Left renal cortex interstitium (tissue), 4 donors: Measurements from ENCODE around the gene UGT8. TPM values are rescaled to one million over a fixed set of nuclear protein-coding genes. Genes with fewer than 3 reads are reported as not detected.
"Not testable (repeated sequence)": the region's sequence is repeated elsewhere in the genome, so short reads cannot be mapped to it uniquely, and the experiment has no call there.

Experiments used
- DNase-seq, 4 donors: peaks; one replicate each; pipeline ENCODE4 v3.0.0-alpha.2; 2013; ENCODE audit warnings: low read depth in 4 of 4, low spot score in 2 of 4, missing footprints in 1 of 4
- polyA plus RNA-seq, 4 donors: library from polyadenylated mRNA; unstranded; fragments of 120-200 nt; gene quantifications; one replicate each; pipeline ENCODE4 v1.2.1, GENCODE V29; 2013; ENCODE audit not compliant: insufficient read length in 4 of 4

UGT8 gene, protein sequence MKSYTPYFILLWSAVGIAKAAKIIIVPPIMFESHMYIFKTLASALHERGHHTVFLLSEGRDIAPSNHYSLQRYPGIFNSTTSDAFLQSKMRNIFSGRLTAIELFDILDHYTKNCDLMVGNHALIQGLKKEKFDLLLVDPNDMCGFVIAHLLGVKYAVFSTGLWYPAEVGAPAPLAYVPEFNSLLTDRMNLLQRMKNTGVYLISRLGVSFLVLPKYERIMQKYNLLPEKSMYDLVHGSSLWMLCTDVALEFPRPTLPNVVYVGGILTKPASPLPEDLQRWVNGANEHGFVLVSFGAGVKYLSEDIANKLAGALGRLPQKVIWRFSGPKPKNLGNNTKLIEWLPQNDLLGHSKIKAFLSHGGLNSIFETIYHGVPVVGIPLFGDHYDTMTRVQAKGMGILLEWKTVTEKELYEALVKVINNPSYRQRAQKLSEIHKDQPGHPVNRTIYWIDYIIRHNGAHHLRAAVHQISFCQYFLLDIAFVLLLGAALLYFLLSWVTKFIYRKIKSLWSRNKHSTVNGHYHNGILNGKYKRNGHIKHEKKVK
- 10 to 100 TPM; 43.7 to 65.4 (median 54.9) TPM for polyA plus RNA-seq

DNA sequence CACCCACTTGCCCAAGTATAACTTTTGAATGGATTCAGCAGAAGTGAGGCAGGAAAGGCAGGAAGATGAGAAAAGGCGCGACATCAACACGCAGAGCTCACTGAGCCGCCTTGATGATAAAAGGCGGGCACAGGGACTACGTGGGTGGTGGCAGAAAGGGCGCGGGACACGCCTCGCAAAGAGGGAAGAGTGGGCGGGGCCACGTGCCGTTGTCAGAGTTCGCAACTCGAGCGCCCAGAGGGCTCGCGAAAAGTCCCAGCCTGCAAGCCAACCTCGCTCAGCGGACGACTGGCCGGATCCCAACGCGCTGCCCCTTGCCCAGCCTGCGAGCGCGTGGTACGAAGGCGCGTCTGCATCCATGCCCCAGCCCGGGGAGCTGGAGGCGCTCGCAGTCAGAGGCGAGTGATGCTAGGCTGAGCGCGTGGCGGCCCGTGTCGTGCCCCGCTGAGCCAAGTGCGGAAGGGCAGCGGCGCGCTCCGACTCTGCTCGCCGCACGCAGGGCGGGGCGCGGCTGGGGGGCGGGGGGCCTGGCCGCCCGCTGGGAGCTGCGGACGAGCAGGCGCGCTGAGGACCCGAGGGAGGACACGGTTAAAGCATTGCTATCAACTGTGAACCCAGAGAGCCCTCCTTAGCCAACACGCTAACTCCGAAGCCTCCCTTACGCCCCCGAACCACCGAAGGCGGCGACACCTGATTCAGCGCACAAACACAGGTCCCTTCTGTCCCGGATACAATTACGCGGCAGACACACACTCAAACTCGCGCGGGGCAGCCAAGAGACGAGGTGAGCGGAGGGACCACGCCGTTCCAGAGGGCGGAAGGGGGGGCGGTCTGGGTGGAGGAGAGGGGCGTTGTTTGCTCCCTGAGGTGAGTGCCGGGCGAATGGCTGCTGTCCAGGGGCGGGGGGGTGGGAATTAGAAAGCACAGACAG is at the start of gene UGT8:
UGT8 (plus strand) TSS at position 617 of the 931 bp plus-strand sequence. CDS start 24,074 bp downstream, outside the sequence.
- DNase-seq, result peak in 1 of 4 donors; percentile 61

DNA sequence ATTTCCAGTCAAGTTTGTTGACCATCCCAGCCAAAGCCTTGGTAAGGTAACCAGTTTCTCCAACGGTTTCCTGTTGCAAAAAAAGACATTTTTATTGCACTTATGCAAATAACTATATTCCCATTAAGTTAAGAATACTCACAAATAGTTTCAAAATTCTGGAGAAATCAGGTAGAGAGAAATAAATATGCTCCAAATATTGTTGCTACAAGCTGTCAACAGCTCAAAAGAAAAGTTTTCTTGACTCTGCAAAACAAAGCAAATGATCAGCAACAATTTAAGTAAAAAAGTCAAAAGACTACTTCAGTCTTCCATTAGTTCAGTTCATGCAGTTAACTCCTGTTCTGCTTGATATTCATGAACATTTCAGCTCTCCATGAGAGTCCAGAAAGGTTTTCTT is 49.0 kb upstream of the UGT8 start:
- DNase-seq, result no peak

DNA sequence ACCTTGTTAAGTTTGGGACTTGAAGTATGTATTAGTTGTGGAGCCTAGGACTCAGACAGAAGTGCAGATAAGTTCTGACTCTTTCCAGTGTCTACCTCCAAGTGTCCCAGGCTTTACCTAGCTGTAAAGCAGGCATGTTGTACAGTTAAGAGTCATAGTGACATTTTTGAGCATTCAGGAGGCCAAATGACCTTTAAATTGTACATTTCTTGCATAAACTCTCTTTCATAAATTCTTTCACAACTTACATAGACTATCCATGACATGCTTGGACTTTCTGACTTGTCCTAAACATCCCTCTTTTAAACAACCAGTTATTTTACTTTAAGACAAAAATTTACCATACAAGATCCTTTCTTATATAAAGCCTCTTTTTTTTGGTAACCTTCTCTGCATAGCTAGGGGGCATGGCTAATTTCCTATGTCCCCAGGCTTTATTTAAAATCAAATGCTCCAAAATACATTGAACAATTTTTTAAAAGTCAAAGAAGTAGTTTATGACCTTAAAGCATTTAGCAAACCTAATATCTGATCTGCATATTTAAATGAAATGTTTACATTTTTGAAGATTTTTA is 40.1 kb upstream of the UGT8 start:
- DNase-seq, result no peak

DNA sequence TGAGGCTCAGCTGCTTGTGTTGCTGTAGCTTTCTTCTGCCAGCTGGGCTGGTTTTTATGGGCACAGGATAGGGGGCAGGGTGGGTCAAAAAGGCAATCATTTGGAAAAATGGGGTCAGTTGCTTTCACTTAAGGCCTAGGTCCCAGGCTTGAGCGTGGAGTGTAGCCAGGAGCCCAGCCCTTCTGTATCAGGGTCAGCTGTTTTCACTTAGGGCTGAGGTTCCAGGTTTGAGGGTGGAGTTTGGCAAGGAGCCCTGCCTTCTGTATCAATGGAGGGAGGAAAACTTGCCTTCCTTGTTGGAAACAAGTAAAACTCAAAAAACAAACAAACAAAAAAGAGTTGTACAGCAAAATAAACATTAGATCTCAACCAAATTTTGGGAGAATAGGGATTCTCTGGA is 37.0 kb upstream of the UGT8 start:
- DNase-seq, result no peak

DNA sequence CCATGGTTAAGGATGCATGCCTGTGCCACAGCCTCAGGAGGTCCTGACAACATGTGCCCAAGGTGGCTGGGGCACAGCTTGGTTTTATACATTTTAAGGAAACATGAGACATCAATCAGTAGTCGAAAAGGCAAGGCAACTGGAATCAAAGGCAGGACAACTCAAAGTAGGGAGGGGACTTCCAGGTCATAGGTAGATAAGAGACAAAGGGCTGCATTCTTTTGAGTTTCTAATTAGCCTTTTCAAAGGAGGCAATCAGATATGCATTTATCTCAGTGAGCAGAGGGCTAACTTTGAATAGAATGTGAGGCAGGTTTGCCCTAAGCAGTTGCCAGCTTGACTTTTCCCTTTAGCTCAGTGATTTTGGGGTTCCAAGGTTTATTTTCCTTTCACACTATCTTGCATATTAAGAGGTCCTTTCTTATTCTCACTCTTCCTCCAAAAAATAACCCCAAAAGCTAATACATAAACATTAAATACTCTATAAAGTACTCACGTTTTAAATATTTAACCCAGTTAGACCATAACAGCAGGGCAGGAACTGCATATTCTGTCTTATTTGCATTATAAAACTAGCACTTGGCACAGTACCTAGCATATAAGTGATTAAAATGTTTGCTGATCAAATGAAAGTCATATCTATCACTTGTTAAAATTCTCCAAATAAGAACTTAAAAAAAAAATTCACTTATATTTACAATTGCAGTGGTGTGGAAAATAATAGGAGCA is 36.3 kb upstream of the UGT8 start:
- DNase-seq, result no peak

DNA sequence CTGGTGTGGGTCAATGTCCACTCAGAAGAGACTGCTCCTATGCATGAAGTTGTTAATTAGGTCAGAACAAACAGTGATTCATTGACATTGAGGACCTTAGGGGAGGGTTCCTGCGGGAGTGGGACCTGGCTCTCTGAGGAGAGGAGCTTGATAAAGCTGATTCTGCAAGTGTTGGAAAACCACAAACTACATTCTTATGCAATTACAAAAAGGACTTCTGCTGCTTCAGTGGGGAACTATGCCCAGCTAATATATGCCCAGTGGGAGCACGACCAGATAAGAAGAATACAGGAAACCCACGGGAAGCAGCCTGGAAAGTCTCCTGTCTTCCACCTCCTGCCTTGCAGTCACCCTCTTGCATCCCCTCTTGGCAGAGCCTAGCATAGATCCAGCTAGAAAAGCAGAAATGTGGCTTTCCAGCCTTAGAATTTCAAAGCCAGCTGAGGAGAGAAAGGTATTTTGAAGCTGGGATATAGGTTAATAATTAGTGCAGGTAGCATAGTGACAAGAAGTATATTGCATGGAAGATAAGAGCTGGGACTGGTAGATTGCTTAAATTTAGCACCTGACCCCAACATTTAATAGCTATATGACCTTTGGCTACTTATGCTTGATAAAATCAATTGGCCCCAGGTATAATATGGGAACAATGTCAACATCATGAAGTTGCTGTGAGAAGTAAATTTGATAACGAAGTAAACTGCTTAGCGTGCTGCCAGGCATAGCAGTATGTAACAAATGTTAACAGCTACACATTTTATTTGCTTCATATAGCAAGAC is 34.9 kb upstream of the UGT8 start:
- no peak for DNase-seq

DNA sequence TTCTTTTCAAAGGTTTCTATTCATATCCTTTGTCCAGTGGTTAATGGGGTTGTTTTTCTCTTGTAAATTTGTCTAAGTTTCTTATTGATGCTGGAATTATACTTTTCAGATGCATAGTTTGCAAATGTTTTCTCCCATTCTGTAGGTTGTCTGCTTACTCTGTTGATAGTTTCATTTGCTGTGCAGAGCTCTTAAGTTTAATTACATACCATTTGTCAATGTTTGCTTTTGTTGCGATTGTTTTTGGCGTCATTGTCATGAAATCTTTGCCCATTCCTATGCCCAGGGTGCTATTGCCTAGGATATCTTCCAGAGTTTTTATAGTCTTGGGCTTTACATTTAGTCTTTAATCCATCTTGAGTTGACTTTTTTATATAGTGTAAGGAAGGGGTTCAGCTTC is 21.2 kb upstream of the UGT8 start:
- DNase-seq, result no peak

DNA sequence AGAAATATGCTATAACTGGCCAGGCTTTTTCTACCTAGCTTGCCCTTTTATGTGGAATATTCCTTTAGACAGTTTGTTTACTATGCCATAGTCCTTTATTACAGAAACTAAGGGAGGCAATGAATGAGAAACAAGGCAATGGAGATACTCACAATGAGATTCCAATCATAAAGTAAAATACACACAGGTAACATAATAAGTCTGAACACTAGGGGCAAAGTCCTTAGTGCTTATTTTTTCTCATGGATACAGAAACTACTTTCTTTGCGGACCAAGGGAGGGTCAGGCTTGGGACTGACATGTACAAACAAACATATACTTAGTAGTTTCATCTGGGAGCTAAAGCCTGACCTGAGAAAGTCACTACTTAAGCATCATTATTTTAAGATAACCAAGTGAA is 16.0 kb upstream of the UGT8 start:
- DNase-seq, result no peak

DNA sequence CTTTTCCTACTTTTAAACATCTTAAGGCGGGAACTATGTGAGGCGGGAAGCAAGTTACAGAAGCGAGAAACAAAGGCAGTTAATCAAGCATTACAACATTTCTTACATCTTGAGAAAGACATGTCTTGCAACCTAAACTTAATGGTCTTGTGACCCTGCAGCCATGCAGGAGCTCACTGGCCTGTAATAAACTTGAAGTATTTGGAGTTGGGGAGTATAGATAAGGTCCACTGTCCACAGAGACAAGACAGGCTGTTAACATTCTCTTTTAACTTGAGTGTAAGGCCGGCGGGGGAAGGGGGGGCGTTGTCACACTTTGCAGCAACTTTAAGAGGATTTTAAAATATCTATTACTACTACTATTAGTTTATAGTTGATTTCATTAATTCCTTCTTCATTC is 10.3 kb upstream of the UGT8 start:
- DNase-seq, result no peak

DNA sequence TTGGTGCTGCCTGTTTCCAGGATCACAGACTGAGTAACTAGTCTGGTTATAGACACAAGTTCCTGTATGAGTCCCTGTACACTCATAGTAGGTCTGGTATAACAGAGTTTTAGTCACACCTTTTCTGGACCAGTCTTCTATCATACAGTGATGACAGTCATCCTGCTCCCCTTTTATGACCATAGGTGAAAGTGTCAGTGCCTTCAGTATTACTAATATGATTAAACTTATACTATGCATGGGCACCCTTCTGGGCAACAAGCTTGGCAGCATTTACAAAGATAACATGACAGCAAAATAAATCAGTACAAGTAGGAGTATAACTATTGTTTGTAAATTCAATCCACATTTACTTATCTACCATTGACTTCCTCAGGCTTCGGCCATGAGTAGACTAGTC is 8.2 kb upstream of the UGT8 start:
- not testable (repeated sequence) for DNase-seq

DNA sequence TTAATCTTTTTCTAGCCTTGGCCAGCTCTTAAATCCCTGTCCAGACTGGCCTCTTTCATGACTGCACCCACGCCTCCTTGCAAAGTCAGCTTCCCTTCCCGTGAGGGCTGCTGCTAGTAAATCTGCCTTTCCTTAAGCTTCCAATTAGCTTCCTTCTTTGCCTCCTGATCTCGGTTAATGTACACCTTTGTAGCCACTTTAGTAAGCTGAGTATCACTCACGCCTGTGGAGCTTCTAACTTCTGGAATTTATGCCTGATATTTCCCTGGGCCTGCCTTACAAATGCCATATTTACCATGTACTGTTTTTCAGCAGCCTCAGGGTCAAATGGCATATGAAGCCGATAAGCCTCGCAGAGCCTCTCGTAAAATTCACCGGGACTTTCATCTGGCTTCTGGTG is 5.1 kb upstream of the UGT8 start:
- no peak for DNase-seq

DNA sequence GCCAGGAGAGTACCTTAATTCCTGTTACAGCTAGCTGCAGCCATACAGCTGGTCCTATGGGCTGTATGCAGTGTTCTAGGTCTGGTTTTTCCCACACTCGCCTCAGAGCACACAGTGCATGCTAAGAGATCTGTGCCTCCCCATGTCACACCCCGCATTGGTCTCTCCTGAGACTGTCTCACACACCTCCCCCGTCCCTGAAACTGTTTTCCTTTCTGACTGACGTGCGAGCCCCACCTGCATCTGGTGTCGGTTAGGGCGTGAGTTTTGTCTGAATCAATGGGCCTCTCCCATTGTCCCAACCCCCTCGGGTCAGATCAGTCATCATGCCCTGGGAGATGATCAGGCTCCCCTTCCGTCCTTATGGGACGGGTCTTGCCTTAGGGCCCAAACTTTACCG is 3.4 kb upstream of the UGT8 start:
- DNase-seq, result no peak

DNA sequence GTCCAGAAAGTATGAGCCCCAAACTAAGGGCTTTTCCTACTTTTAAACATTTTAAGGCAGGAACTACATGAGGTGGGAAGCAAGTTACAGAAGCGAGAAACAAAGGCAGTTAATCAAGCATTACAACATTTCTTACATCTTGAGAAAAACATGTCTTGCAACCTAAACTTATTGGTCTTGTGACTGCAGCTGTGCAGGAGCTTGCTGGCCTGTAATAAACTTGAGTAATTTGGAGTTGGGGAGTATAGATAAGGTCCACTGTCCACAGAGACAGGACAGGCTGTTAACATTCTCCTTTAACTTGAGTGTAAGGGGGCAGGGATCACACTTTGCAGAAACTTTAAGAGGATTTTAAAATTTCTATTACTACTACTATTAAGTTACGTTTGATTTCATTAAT is 2.7 kb upstream of the UGT8 start:
- DNase-seq, result no peak

DNA sequence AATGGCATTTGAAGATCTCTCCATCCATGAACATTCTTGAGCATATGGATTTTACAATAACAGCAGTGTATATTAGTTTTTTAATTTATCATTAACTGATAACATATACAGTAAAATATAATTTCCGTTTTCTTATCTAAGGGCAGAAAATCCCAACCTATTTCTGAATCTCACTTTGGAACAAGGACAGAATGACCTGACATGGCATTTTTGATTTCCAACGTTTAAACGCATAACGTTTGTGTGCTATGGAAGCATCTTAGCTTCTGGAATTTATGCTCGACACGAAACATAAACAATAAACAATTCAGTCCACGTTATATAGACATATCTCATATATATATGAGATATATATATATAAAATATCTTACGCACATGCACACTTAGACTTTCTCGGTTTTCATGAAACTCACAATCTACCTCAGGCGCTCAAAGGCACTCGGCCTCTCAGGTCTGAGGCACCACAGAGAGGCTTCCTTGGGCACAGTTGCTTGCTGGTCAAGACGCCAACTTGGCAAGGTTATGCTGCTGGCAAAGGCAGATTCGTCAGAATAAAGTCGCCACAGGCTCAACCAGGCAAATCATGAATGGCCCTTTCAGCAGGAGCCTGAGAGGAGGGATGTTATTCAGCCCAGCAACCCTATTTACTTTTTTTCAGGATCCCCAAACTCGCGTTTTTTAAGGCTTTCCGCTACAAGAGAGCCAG is 1.0 kb upstream of the UGT8 start:
- no peak for DNase-seq

DNA sequence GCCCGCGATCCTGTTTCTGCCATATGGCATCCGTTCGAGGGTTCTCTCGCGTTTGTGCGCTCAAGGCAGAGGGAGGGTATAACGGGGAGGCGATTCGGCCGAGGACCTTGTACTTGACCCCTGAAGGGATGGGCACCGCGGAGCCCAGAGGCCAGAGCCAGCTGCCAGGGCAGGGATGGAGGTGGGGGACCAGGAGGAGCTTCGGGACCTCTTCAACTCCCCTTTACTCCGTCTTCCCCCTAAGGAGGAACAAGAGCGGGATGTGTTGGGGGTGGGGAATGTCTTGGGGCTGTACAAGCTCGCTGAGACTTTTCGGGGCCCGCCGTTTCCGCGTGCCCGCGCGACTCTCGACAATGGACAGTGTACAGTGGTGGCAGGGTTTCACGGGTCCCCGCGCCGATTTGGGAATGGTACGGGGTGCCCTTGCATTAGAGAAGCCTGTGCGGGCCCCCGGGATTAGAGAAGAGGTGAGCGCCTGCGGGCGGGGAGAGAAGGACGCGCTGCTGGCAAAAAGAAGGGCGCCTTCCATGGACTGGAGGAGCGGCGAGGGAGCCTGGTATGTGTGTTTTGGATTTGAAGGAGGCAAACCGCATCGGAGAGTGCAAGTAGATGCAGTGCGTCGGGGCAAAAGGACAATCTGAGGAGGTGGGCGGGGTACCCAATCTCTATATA is 760 bp downstream of the UGT8 start:
- peak in 1 of 4 donors; percentile 32 for DNase-seq

DNA sequence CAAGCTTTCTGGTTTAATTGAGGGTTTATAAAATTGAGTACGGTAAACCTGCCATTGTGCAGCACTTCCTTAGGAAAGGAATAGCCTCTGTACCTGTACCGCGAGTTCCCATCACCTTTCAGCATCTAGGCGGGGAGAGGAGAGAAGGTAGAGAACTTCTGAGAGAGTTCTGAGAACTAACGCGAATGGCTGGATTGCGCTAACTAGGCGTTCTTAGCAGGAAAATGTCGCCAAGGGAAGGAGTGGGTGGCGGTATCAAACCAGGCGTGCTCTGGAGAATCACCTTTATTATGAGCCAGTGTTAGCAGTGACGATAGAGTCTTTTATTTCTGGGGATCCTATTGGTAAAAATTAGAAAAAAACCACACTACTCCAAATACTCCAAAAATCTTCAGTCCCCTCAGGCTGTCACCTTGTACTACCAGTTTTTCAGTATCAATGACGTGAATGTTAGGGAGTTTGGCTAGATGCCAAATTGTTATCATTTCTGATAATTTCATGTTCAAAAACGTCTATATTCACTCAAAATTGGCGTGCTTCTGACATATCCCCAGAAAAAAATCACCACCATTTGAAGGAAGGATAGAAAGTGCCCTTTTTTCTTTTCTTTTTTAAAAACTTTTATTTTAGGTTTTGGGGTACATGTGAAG is 1.4 kb downstream of the UGT8 start:
- DNase-seq, result no peak

DNA sequence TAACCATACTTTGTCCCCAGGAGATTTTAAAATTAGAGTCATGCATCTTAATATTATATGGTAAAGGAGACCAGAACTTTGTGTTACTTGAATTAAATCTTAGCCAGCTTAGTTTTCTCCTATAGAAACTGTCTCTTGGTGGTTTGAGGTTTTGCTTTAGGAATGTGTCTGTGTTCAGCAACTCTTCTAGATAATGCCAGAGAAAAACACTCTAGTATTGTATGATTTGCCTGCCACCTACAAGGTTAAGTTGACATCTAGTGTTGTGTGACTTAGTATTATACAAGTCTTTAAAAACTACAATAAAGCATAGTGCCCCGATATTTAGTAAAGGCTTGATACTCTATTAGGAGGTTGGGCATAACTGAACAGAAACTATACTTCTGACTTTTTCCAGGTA is 2.1 kb downstream of the UGT8 start:
- DNase-seq, result no peak
